Ovary (tissue), 3 donors: ENCODE data around the gene NUBPL.

ENCODE experiments used
- CTCF ChIP-seq, 3 donors: fragments of 450-650 bp in 2 of 3; fragments of 200-600 bp in 1 of 3; IDR thresholded peaks; one replicate each; pipeline versions ENCODE4 v1.5.1 to v1.8.0; 2016 to 2022; ENCODE audit warnings: antibody characterized with exemption in 3 of 3, mild to moderate bottlenecking in 1 of 3
- POLR2A ChIP-seq: fragments of 450-650 bp; IDR thresholded peaks from one replicate; pipeline ENCODE4 v1.6.1; 2017; ENCODE audit warnings: antibody characterized with exemption, mild to moderate bottlenecking, moderate library complexity
- donor health status: DM: no; HTN: no; CAD: no.

- no peak for TF ChIP-seq CTCF (IDR thresholded peaks at IDR 0.05)
- TF ChIP-seq POLR2A, result no peak
Observed at GRCh38 chr14:31592122-31592521, 30.9 kb downstream of the NUBPL start.
